Activated CD8-positive, alpha-beta T cell treated with anti-CD3 and anti-CD28 coated beads for 36 hours (primary cell): ENCODE results near the gene RBM38. TPM values are rescaled to one million over a fixed set of nuclear protein-coding genes. Genes with fewer than 3 reads are reported as not detected.

ENCODE experiments used
- ATAC-seq: fragments of 200-7000 bp; cut with Tn5 transposase; one replicate; pipeline ENCODE4 v1.10.0; 2021; ENCODE audit warnings: mild to moderate bottlenecking, moderate library complexity
- CTCF ChIA-PET: fragments of 350-600 bp; sonication (Branson Sonifier 250); formaldehyde crosslinking; loops from one replicate; lab custom pipeline; 2021; ENCODE audit warnings: antibody characterized with exemption; lab: Charles Lee
- POLR2A ChIA-PET: fragments of 350-600 bp; sonication (Branson Sonifier 250); formaldehyde crosslinking; loops from one replicate; lab custom pipeline; 2021; ENCODE audit warnings: antibody characterized with exemption; lab: Charles Lee
- DNase-seq: peaks from one replicate; pipeline ENCODE4 v3.0.0-alpha.2; 2020
- H3K27ac Mint-ChIP-seq: one replicate; pipeline ENCODE4 v1.8.0; 2021; ENCODE audit warnings: mild to moderate bottlenecking, mixed read lengths
- H3K27me3 Mint-ChIP-seq: one replicate; pipeline ENCODE4 v1.8.0; 2021; ENCODE audit warnings: mixed read lengths
- H3K36me3 Mint-ChIP-seq: one replicate; pipeline ENCODE4 v1.8.0; 2021; ENCODE audit warnings: low read depth, mixed read lengths
- H3K4me1 Mint-ChIP-seq: one replicate; pipeline ENCODE4 v1.8.0; 2021; ENCODE audit warnings: low read depth, mixed read lengths
- H3K4me3 Mint-ChIP-seq: one replicate; pipeline ENCODE4 v1.8.0; 2021; ENCODE audit warnings: mild to moderate bottlenecking, moderate library complexity, mixed read lengths
- H3K9me3 Mint-ChIP-seq: one replicate; pipeline ENCODE4 v1.8.0; 2021; ENCODE audit warnings: mixed read lengths
- intact Hi-C: fragments of 100-400 bp; cut with micrococcal nuclease; formaldehyde crosslinking; loops from one replicate; pipeline ENCODE4 v1.10.0; 2022
- total RNA-seq, 2 experiments: library from RNA; stranded (reverse); gene quantifications; one replicate each; pipeline ENCODE4 v1.2.3, GENCODE V29; 2021
- TF ChIP-seq, protein P1 (sequence below): fragments of 200-600 bp; IDR thresholded peaks from one replicate; pipeline ENCODE4 v1.8.0; 2022; ENCODE audit warnings: antibody characterized with exemption, mild to moderate bottlenecking

Gene RBM38
- total RNA-seq, 2 experiments from 2014 or later = 114 to 116 TPM

DNA sequence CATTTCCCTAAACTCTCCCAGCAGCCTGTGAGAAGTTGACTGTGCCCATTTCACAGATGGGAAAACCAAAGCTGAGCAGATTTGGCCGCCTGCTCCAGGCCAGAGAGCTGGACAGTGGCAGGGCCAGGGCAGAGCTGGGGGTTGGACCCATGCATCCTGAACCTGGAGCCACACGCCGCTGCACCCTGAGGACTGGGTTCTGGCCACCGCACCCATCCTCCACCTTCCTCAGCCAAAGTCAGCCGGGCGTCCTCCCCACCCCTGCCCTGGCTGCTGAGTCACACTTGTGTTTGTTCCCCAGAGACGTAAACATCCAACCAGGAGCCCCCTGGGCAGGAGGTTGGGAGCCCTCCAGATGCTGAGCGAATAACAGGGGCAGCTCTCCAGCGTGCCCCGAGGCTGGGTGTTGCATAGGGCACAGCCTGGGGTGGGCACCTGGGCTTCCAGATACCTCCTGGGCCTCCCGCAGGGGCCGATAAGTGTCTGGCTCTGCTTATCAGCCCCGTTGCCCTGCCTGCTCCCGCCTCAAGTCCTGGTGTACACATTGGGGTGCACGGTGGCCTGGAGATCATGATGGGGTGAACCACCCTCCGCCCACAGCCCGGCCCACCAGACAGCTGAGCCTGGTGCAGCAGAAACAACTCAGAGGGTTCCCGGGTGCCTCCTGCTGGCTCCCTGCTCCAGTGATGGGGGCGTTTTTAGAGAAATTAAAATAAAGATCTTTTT lies 23.8 kb downstream of the RBM38 start:
- no peak for DNase-seq
- peaks cover 9% of the 10 kb centered on the region for H3K4me1 Mint-ChIP-seq
- CTCF ChIA-PET = no interaction called here

DNA sequence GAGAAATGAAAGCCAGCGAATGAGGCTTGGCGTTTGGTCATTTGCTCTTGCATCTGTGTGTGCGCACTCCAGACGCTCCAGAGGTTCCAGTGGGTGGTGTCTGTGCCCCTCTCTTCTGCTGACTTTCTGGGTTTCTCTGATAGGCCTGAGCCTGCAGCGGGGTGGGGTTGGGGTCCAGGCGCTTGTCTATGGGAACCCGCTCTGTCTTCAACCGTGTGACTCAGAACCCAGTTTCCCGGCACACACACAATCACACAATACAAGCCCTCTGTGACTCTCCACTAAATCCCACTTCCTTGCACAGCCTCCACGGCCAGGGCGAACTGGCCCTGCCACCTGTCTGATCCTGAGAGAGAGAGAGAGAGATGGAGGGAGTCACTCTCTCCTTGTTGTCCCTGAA lies 24.6 kb downstream of the RBM38 start:
- no peak overlapping the region for H3K4me3 Mint-ChIP-seq
- DNase-seq (no peak), ATAC-seq (no peak)
- CTCF ChIA-PET = interaction anchor here (1.8 kb wide), 1 partner anchor 83 kb away, joined by 5 read pairs; no protein-coding TSS in a partner anchor
- intact Hi-C loops = no loop called here
- POLR2A ChIA-PET = interaction anchor here (1.3 to 2.3 kb wide), 2 partner anchors 9 to 18 kb away, joined by 3 to 8 read pairs; no protein-coding TSS in a partner anchor
- TF ChIP-seq, protein P1, sequence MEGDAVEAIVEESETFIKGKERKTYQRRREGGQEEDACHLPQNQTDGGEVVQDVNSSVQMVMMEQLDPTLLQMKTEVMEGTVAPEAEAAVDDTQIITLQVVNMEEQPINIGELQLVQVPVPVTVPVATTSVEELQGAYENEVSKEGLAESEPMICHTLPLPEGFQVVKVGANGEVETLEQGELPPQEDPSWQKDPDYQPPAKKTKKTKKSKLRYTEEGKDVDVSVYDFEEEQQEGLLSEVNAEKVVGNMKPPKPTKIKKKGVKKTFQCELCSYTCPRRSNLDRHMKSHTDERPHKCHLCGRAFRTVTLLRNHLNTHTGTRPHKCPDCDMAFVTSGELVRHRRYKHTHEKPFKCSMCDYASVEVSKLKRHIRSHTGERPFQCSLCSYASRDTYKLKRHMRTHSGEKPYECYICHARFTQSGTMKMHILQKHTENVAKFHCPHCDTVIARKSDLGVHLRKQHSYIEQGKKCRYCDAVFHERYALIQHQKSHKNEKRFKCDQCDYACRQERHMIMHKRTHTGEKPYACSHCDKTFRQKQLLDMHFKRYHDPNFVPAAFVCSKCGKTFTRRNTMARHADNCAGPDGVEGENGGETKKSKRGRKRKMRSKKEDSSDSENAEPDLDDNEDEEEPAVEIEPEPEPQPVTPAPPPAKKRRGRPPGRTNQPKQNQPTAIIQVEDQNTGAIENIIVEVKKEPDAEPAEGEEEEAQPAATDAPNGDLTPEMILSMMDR = no peak
- no peak overlapping the region for H3K27ac Mint-ChIP-seq
- H3K9me3 Mint-ChIP-seq = no peaks in the 10 kb centered on the region
- H3K27me3 Mint-ChIP-seq = no peaks in the 10 kb centered on the region
- peaks cover 8% of the 10 kb centered on the region for H3K4me1 Mint-ChIP-seq
- no peaks in the 10 kb centered on the region for H3K36me3 Mint-ChIP-seq

More for the DNA sequence above, 23.8 kb downstream of the RBM38 start:
- no peaks in the 10 kb centered on the region for H3K9me3 Mint-ChIP-seq
- POLR2A ChIA-PET = no interaction called here
- no peaks in the 10 kb centered on the region for H3K36me3 Mint-ChIP-seq
- no peaks in the 10 kb centered on the region for H3K27me3 Mint-ChIP-seq
- no peak for ATAC-seq
- TF ChIP-seq, protein P1 = no peak
- H3K4me3 Mint-ChIP-seq = no peak overlapping the region
- intact Hi-C loops = no loop called here
- no peak overlapping the region for H3K27ac Mint-ChIP-seq

DNA sequence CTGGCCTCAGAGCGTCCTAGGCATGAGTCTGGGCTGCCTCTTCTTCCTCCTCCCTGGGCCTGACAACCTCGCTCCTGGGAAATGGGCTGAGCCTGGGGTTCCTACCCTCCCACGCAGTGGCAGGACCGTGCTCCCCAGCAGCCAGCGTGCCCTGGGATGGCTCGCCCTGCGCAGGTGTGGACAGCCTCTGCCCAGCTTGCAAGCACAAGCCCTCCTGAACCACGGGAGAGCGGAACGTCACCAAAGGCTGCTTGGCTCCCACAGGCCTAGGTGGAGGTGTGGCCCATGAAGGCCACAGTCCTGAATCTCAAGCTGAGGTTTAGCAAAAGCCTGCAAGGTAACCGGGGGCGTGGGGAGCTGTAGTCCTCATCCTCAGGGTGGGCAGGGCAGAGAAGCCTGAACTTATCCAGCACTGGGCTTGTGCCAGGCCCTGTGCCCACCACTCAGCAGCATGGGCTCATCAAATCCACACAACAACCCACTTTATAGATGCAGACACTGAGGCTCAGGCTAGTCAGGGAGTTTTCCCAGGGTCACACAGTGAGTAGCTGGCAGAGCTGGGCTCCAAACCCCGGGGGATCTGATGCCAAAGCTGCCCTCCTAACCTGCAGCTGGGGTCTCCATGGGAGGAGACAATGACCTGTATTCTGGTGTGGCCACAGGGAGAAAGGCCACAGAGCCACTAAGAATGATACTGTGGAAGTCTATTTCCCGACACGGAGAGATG lies 25.3 kb downstream of the RBM38 start:
- DNase-seq (no peak), ATAC-seq (no peak)
- Mint-ChIP-seq H3K27ac (no peak overlapping the region), H3K4me3 (no peak overlapping the region), H3K4me1 (peaks cover 3% of the 10 kb centered on the region), H3K27me3 (no peaks in the 10 kb centered on the region), H3K9me3 (no peaks in the 10 kb centered on the region), H3K36me3 (no peaks in the 10 kb centered on the region)
- TF ChIP-seq, protein P1 = no peak
- CTCF ChIA-PET = interaction anchor here (1.8 kb wide), 1 partner anchor 82 kb away, joined by 5 read pairs; no protein-coding TSS in a partner anchor
- POLR2A ChIA-PET = interaction anchor here (1.1 to 2.3 kb wide), 3 partner anchors 9 to 24 kb away, joined by 3 to 8 read pairs (median 3); no protein-coding TSS in a partner anchor
- intact Hi-C loops = no loop called here

DNA sequence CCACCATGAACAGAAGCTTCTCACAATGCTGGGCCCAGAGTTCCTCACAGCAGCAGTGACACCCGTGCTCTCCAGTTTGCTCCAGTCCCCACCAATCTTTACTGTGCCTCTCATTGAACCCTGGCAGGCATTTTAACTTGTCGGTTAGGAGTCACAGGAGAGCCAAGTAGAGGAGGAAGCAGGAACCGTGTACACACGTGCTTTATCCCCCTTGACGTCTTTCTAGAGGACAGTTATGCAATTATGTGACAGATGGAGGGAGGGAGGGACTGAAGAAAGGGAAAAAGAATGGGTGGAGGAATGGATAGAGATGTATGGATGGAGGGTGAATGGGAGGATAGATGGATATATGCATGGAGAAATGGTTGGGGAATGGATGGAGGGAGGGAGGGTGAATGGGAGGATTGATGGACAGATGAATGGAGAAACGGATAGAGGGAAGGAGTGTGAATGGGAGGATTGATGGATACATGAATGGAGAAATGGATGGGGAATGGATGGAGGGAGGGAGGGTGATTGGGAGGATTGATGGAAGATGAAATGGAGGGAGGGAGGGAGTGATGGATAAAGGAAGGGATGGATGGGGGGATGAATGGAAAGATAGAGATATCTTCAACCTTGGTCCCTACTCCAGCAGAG lies 26.0 kb downstream of the RBM38 start:
- no peaks in the 10 kb centered on the region for H3K27me3 Mint-ChIP-seq
- ChIA-PET POLR2A (interaction anchor here (1.1 to 2.3 kb wide), 2 partner anchors 19 to 25 kb away, joined by 3 to 8 read pairs; no protein-coding TSS in a partner anchor), CTCF (interaction anchor here (1.3 to 1.8 kb wide), 2 partner anchors 18 to 81 kb away, joined by 5 read pairs; no protein-coding TSS in a partner anchor)
- no peaks in the 10 kb centered on the region for H3K36me3 Mint-ChIP-seq
- TF ChIP-seq, protein P1 = no peak
- no peak for DNase-seq
- intact Hi-C loops = no loop called here
- no peak overlapping the region for H3K4me3 Mint-ChIP-seq
- H3K9me3 Mint-ChIP-seq = no peaks in the 10 kb centered on the region
- H3K4me1 Mint-ChIP-seq = peaks cover under 1% of the 10 kb centered on the region
- no peak overlapping the region for H3K27ac Mint-ChIP-seq
- no peak for ATAC-seq
